A549 (cell line): ENCODE data around the gene TLR1.

Experiments used
- BCL3 ChIP-seq: fragments of >200 bp; sonication (Bioruptor Twin); formaldehyde crosslinking; IDR thresholded peaks from 3 replicates; pipeline ENCODE4 v1.6.1; 2016
- CHD2 ChIP-seq: fragments of 150-350 bp; IDR thresholded peaks from 2 replicates; pipeline ENCODE4 v1.6.1; 2014; ENCODE audit warnings: low read length; ENCODE audit not compliant: partially characterized antibody
- EHMT2 ChIP-seq: fragments of 200-600 bp; sonication (generic); IDR thresholded peaks from 2 replicates; pipeline ENCODE4 v1.6.1; 2016; ENCODE audit warnings: antibody characterized with exemption, low read depth, mild to moderate bottlenecking, moderate library complexity
- ESRRA ChIP-seq: fragments of 150-350 bp; IDR thresholded peaks from 2 replicates; pipeline ENCODE4 v1.6.1; 2014; ENCODE audit warnings: mild to moderate bottlenecking, low read length, borderline replicate concordance
- JUN ChIP-seq, 2 experiments: fragments of >200 bp; sonication (Bioruptor Twin); formaldehyde crosslinking; IDR thresholded peaks; 2 replicates in 1 of 2; 3 replicates in 1 of 2; pipeline ENCODE4 v1.6.1; 2016 to 2017
- KDM1A ChIP-seq: fragments of 200-600 bp; sonication (generic); IDR thresholded peaks from 2 replicates; pipeline ENCODE4 v1.6.1; 2016; ENCODE audit warnings: low read depth, mild to moderate bottlenecking
- KDM5A ChIP-seq: fragments of 200-600 bp; sonication (generic); IDR thresholded peaks from 2 replicates; pipeline ENCODE4 v1.6.1; 2016; ENCODE audit warnings: antibody characterized with exemption, mild to moderate bottlenecking
- MAFK ChIP-seq: fragments of 450-650 bp; IDR thresholded peaks from 2 replicates; pipeline ENCODE4 v1.6.1; 2014; ENCODE audit not compliant: partially characterized antibody
- POLR2A ChIP-seq: IDR thresholded peaks from 2 replicates; pipeline ENCODE4 v1.6.1; 2012; ENCODE audit warnings: mild to moderate bottlenecking, low read length
- RAD21 ChIP-seq, 2 experiments: fragments of >200 bp in 1 of 2; sonication (Bioruptor Twin) in 1 of 2; formaldehyde crosslinking in 1 of 2; IDR thresholded peaks in 1 of 2; conservative IDR thresholded peaks in 1 of 2; 2 replicates in 1 of 2; 3 replicates in 1 of 2; pipeline ENCODE4 v1.6.1; 2012 to 2018; ENCODE audit warnings: inconsistent platforms in 1 of 2
- RCOR1 ChIP-seq: fragments of 150-350 bp; IDR thresholded peaks from 2 replicates; pipeline ENCODE4 v1.6.1; 2014; ENCODE audit warnings: antibody characterized with exemption, low read length, low read depth
- TF ChIP-seq, protein P1 (sequence below): fragments of >200 bp; sonication (Bioruptor Twin); formaldehyde crosslinking; IDR thresholded peaks from 3 replicates; pipeline ENCODE4 v1.5.1; 2016
- TF ChIP-seq, protein P2 (sequence below): IDR thresholded peaks from 2 replicates; pipeline ENCODE4 v1.6.1; 2012

- TF ChIP-seq RAD21 (conservative IDR thresholded peaks at IDR 0.05 in 1 of 2, IDR thresholded peaks at IDR 0.05 in 1 of 2) (no peak), POLR2A (no peak), JUN (IDR thresholded peaks at IDR 0.05) (no peak), MAFK (no peak), ESRRA (no peak), BCL3 (no peak), KDM5A (no peak), EHMT2 (no peak), RCOR1 (no peak), KDM1A (no peak), CHD2 (no peak)
- TF ChIP-seq, protein P1, sequence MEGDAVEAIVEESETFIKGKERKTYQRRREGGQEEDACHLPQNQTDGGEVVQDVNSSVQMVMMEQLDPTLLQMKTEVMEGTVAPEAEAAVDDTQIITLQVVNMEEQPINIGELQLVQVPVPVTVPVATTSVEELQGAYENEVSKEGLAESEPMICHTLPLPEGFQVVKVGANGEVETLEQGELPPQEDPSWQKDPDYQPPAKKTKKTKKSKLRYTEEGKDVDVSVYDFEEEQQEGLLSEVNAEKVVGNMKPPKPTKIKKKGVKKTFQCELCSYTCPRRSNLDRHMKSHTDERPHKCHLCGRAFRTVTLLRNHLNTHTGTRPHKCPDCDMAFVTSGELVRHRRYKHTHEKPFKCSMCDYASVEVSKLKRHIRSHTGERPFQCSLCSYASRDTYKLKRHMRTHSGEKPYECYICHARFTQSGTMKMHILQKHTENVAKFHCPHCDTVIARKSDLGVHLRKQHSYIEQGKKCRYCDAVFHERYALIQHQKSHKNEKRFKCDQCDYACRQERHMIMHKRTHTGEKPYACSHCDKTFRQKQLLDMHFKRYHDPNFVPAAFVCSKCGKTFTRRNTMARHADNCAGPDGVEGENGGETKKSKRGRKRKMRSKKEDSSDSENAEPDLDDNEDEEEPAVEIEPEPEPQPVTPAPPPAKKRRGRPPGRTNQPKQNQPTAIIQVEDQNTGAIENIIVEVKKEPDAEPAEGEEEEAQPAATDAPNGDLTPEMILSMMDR: no peak
- TF ChIP-seq, protein P2, sequence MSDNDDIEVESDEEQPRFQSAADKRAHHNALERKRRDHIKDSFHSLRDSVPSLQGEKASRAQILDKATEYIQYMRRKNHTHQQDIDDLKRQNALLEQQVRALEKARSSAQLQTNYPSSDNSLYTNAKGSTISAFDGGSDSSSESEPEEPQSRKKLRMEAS: no peak
Measured at GRCh38 chr4:38818441-38818976, 13.9 kb upstream of the TLR1 start.
